Measurements from ENCODE around the gene PSMF1. TPM values are rescaled to one million over a fixed set of nuclear protein-coding genes. Genes with fewer than 3 reads are reported as not detected.

Gene PSMF1
- total RNA-seq, 4 donors from 2014 or later, result 44.6 to 167 (median 67.8) TPM

- DNase-seq, result no peak
- no peak overlapping the region for H3K27ac ChIP-seq
- H3K4me3 ChIP-seq, result no peak overlapping the region
- H3K9me3 ChIP-seq, result no peaks in the 10 kb centered on the region
- H3K27me3 ChIP-seq, result no peaks in the 10 kb centered on the region
- peaks cover 0 to 33% (median 0%) of the 10 kb centered on the region in 3 donors for H3K36me3 ChIP-seq
- peaks cover 0 to 42% (median 15%) of the 10 kb centered on the region in 4 donors for H3K4me1 ChIP-seq
- no peak for TF ChIP-seq CTCF (IDR thresholded peaks at IDR 0.05)
- TF ChIP-seq POLR2A (IDR thresholded peaks at IDR 0.05), result no peak
These were observed 5.3 kb downstream of the PSMF1 start for GRCh38 chr20:1123666-1124065.

GRCh38 chr20:1124421-1124820, 6.0 kb downstream of the PSMF1 start:
- H3K4me3 ChIP-seq, result no peak overlapping the region
- TF ChIP-seq CTCF (IDR thresholded peaks at IDR 0.05) (no peak), POLR2A (IDR thresholded peaks at IDR 0.05) (no peak)
- H3K9me3 ChIP-seq, result no peaks in the 10 kb centered on the region
- H3K27me3 ChIP-seq, result no peaks in the 10 kb centered on the region
- DNase-seq, result no peak
- H3K27ac ChIP-seq, result no peak overlapping the region
- peaks cover 0 to 38% (median 13%) of the 10 kb centered on the region in 4 donors for H3K4me1 ChIP-seq
- H3K36me3 ChIP-seq, result peaks cover 0 to 41% (median 0%) of the 10 kb centered on the region in 3 donors

GRCh38 chr20:1125277-1125676, 6.9 kb downstream of the PSMF1 start:
- peaks cover 0 to 29% (median 11%) of the 10 kb centered on the region in 4 donors for H3K4me1 ChIP-seq
- DNase-seq, result no peak
- no peak overlapping the region for H3K27ac ChIP-seq
- TF ChIP-seq POLR2A (IDR thresholded peaks at IDR 0.05), result no peak
- TF ChIP-seq CTCF (IDR thresholded peaks at IDR 0.05), result no peak
- H3K27me3 ChIP-seq, result no peaks in the 10 kb centered on the region
- no peak overlapping the region for H3K4me3 ChIP-seq
- no peaks in the 10 kb centered on the region for H3K9me3 ChIP-seq
- H3K36me3 ChIP-seq, result peaks cover 0 to 50% (median 0%) of the 10 kb centered on the region in 3 donors

- Histone ChIP-seq H3K27me3 (no peaks in the 10 kb centered on the region), H3K36me3 (peaks cover 0 to 65% (median 0%) of the 10 kb centered on the region in 3 donors), H3K4me3 (no peak overlapping the region), H3K9me3 (no peaks in the 10 kb centered on the region), H3K27ac (no peak overlapping the region), H3K4me1 (peaks cover 0 to 6% (median 2%) of the 10 kb centered on the region in 4 donors)
- no peak for DNase-seq
- TF ChIP-seq POLR2A (IDR thresholded peaks at IDR 0.05), result no peak
- TF ChIP-seq CTCF (IDR thresholded peaks at IDR 0.05), result no peak
These were observed 9.4 kb downstream of the PSMF1 start for GRCh38 chr20:1127840-1128239.

- DNase-seq, result no peak
- Histone ChIP-seq H3K36me3 (peaks cover 0 to 75% (median 0%) of the 10 kb centered on the region in 3 donors), H3K4me1 (peaks cover 0 to 3% (median 0%) of the 10 kb centered on the region in 4 donors)
These were observed 11.8 kb downstream of the PSMF1 start for GRCh38 chr20:1130058-1130694.

More at GRCh38 chr20:1130058-1130694, 11.8 kb downstream of the PSMF1 start:
- Histone ChIP-seq H3K27ac (no peak overlapping the region), H3K4me3 (no peak overlapping the region), H3K27me3 (no peaks in the 10 kb centered on the region), H3K9me3 (no peaks in the 10 kb centered on the region)
- no peak for TF ChIP-seq POLR2A (IDR thresholded peaks at IDR 0.05)
- TF ChIP-seq CTCF (IDR thresholded peaks at IDR 0.05), result no peak

All from Peyer's patch (tissue), 4 donors.